Measurements from ENCODE around the gene KLF7. TPM values are rescaled to one million over a fixed set of nuclear protein-coding genes. Genes with fewer than 3 reads are reported as not detected.

Gene KLF7
- total RNA-seq, 4 donors from 2014 or later = 23.0 to 76.3 (median 32.4) TPM

DNA sequence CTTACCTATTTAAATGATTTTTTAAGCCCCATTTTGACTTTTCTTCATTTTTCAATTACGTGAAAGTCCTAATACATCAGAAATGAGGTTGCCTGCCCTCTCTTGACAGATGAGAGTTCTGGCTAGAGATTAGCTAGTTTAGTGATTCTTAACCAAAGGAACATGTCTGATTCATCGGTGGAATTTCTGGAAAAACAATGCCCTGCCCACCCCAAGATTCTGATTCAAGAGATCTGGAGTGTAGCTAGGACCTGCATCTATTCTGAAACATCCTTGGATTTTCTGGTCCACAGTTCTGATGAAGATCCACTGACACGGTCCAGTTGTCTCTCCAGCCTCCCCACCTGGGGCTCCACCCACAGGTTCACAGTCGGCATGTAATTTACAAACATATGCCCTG lies 111.2 kb downstream of the KLF7 start:
- no peak for ATAC-seq (ENCODE audit: low FRiP score)
- DNase-seq (ENCODE audit: low spot score) = no peak
- TF ChIP-seq, protein P1, sequence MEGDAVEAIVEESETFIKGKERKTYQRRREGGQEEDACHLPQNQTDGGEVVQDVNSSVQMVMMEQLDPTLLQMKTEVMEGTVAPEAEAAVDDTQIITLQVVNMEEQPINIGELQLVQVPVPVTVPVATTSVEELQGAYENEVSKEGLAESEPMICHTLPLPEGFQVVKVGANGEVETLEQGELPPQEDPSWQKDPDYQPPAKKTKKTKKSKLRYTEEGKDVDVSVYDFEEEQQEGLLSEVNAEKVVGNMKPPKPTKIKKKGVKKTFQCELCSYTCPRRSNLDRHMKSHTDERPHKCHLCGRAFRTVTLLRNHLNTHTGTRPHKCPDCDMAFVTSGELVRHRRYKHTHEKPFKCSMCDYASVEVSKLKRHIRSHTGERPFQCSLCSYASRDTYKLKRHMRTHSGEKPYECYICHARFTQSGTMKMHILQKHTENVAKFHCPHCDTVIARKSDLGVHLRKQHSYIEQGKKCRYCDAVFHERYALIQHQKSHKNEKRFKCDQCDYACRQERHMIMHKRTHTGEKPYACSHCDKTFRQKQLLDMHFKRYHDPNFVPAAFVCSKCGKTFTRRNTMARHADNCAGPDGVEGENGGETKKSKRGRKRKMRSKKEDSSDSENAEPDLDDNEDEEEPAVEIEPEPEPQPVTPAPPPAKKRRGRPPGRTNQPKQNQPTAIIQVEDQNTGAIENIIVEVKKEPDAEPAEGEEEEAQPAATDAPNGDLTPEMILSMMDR (IDR thresholded peaks at IDR 0.05) = no peak

GRCh38 chr2:207051385-207051965 lies 114.3 kb downstream of the KLF7 start:
- TF ChIP-seq, protein P1 (IDR thresholded peaks at IDR 0.05) = no peak
- DNase-seq (ENCODE audit: low spot score) (no peak), ATAC-seq (ENCODE audit: low FRiP score) (no peak)

DNA sequence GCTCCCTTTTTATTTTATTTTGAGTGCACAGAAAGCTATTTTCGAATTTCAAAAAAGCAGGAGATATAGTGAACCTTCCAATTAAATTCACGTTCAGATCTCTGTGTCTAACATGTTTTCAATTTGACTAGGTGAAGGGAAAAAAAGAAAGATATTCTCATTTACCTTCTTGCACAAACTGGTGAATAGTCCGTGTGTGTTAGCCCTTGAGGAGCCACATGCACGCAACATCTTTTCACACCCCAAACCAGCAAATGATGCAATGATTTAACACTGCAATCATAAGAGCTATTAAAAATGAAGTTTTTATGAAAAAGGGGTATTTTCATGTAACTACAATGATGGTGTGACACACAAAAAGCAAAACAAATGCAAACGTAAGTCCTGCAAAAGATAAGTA lies 116.6 kb downstream of the KLF7 start:
- ATAC-seq (ENCODE audit: low FRiP score) (no peak), DNase-seq (ENCODE audit: low spot score) (no peak)
- TF ChIP-seq, protein P1 (IDR thresholded peaks at IDR 0.05) = no peak

DNA sequence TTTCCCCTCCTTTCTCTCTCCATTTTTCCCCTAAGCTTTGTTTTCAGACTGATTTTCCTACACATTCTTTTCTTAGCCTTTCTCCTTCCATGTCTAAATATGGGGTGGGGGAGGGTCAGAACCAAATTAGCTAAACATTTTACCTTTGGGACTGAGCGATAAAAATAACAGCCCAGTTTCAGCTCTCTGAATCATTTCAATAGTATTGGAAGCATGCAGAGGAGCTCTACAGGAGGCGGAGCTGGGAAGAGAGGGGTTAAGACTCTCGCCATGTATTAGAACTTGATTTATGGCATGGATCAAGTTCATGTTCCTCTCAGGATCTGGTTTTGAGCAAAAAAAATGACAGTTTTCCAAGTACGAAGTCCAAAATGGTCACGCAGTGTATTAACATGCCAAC lies 117.3 kb downstream of the KLF7 start:
- TF ChIP-seq, protein P1 (IDR thresholded peaks at IDR 0.05) = no peak
- no peak for DNase-seq (ENCODE audit: low spot score)
- no peak for ATAC-seq (ENCODE audit: low FRiP score)

DNA sequence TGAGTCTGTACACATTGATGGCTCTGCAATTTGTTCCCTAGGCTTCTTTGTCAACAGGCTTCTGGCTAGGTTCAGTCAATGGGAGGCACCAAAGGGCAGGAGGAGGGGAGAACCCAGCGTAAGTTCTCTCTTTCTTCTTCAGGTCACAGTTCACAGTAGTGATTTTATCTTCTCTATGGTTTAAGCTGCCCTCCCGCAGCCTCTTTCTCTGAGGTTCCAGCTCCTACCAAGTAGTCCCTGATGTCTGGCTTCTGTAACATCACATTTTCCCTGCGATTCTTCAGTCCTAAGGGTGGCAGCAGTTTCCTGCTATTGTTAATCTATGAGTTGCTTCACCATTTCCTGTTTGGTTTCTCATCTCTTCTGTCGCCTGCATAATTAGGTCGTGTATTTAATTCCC lies 119.0 kb downstream of the KLF7 start:
- TF ChIP-seq, protein P1 (IDR thresholded peaks at IDR 0.05) = no peak
- DNase-seq (ENCODE audit: low spot score) (no peak), ATAC-seq (ENCODE audit: low FRiP score) (no peak)

DNA sequence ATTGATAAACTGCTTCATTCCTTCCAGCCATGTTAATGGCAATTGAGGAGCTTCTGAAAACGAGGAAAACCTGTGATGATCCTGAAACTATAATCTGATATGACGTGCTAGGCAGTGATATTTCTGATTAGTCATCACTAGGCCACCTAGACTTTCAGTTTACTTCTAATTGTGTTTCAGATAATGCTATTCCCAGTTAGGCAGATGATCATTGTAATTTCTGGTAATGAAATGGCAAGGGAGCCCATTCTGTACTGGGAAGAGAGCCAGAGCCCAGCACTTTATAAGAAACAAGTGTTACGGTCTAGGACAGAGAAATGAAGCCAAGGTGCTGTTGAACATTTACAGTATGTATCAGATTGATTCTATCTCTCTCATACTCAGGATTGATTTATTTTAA lies 120.2 kb downstream of the KLF7 start:
- TF ChIP-seq, protein P1 (IDR thresholded peaks at IDR 0.05) = no peak
- ATAC-seq (ENCODE audit: low FRiP score) (no peak), DNase-seq (ENCODE audit: low spot score) (no peak)

All from omental fat pad (tissue), 4 donors.